Measurements from ENCODE around the gene DTNB.

Gene DTNB

DNA sequence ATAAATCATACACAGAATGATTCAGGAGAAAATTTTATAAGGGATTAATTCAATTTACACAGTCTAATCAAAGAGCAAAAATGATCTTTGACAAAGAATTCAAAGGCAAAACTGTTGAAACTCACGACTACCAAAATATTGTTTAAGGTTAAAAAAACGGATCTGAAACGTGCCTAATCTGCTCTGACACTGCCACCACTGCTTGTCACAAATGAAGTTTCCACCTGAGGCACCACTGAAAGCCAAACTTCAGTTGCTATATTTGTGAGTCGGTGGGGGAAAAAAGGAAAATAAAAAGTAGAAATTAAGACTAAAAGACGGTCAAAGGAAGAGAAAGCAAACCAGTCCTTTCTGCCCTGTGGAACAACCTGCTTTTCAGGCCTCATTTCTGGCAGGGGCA is 191.0 kb downstream of the DTNB start:
- no peaks in the 10 kb centered on the region for H3K9me3 ChIP-seq (ENCODE audit: severe bottlenecking)
- H3K27me3 ChIP-seq (ENCODE audit: insufficient read depth, low read depth, severe bottlenecking) = no peaks in the 10 kb centered on the region
- H3K4me3 ChIP-seq (ENCODE audit: low read depth, low read length) = no peak overlapping the region
- H3K27ac ChIP-seq = no peak overlapping the region
- DNase-seq = no peak
- H3K36me3 ChIP-seq = no peaks in the 10 kb centered on the region
- TF ChIP-seq, protein P1, sequence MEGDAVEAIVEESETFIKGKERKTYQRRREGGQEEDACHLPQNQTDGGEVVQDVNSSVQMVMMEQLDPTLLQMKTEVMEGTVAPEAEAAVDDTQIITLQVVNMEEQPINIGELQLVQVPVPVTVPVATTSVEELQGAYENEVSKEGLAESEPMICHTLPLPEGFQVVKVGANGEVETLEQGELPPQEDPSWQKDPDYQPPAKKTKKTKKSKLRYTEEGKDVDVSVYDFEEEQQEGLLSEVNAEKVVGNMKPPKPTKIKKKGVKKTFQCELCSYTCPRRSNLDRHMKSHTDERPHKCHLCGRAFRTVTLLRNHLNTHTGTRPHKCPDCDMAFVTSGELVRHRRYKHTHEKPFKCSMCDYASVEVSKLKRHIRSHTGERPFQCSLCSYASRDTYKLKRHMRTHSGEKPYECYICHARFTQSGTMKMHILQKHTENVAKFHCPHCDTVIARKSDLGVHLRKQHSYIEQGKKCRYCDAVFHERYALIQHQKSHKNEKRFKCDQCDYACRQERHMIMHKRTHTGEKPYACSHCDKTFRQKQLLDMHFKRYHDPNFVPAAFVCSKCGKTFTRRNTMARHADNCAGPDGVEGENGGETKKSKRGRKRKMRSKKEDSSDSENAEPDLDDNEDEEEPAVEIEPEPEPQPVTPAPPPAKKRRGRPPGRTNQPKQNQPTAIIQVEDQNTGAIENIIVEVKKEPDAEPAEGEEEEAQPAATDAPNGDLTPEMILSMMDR (IDR thresholded peaks at IDR 0.05; ENCODE audit: low read depth, low read length) = no peak

DNA sequence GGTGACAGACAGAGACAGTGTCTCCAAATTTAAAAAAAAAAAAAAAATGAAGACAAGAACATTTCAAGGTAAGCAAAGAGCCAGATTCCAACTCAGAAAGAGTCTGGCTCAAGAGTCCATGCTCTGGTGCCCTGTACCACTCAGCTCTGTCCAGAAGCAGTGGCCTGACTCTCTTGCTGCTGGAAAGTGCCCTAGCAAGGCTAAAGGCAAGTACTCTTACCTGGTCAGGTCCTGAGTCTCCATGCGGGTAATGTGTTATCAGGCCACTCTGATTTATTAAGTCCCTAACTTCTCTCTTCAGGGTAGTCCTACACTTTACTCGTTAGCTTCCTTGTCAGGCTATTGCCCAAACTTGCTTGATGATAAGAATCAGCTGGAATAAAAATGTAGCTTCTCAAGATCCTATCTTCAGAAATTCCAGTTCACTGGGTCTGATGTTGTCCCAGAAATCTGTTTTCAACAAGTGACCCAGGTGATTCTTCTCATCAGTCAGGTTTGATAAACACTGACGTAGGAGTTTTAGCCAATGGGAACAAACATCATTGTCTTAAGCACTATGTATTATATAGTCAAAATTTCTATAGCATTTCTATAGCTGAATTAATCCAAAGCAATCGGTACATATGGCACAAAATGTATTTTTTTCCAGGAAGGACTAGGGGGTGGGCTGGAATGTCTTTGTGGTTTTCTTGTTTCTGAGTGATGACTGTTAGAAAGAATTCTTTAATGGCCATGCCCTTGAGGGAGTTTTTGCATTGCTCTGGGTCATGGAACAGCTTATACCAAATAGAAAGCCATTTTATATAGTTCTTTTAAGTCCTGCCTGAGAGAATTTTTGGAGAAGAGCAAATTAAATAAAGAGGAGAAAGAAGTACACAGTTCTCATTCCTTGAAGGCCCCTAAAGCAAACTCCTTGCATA is 191.7 kb downstream of the DTNB start:
- H3K9me3 ChIP-seq (ENCODE audit: severe bottlenecking) = no peaks in the 10 kb centered on the region
- H3K36me3 ChIP-seq = no peaks in the 10 kb centered on the region
- no peaks in the 10 kb centered on the region for H3K27me3 ChIP-seq (ENCODE audit: insufficient read depth, low read depth, severe bottlenecking)
- H3K4me3 ChIP-seq (ENCODE audit: low read depth, low read length) = no peak overlapping the region
- H3K27ac ChIP-seq = no peak overlapping the region
- TF ChIP-seq, protein P1 (IDR thresholded peaks at IDR 0.05; ENCODE audit: low read depth, low read length) = no peak
- DNase-seq = no peak

DNA sequence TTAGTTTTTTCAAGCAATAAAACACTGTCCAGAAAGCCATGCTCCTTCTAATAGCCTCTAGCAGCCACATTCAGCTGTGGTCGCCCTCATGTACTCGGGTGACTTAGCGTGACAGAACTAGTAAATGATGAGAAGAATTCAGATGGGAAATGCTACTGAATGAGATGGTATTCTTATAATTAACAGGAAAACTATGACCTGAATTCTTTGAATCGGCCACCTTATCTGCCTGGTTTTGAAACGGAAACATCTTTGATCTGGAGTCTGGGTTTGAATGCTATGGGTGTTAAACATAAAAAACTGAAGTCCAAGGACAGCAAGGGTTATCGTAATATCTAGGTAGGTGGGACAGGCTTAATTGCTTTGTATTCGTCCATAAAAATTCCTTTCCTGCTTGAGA is 192.8 kb downstream of the DTNB start:
- no peaks in the 10 kb centered on the region for H3K36me3 ChIP-seq
- no peak for DNase-seq
- TF ChIP-seq, protein P1 (IDR thresholded peaks at IDR 0.05; ENCODE audit: low read depth, low read length) = no peak
- no peaks in the 10 kb centered on the region for H3K27me3 ChIP-seq (ENCODE audit: insufficient read depth, low read depth, severe bottlenecking)
- peaks cover 2% of the 10 kb centered on the region for H3K9me3 ChIP-seq (ENCODE audit: severe bottlenecking)
- H3K27ac ChIP-seq = no peak overlapping the region
- no peak overlapping the region for H3K4me3 ChIP-seq (ENCODE audit: low read depth, low read length)

DNA sequence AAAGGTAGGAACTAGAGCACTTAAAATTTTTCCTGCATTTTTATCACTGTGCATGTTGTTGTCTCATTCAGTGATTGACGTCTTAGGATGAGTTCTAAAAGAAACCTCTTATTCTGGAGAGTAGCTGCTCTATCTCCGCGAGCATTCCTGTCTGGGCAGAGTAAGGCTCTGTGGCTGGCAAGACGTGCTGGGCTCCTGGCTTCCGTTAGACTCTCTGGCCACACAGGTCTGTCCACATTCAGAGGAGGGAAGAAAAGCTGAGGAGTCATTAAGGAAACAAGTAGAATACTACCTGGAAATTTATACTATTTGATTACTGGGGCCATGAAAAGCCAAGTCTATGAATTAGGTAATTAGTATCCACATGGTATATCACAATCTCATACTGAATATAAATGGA is 193.6 kb downstream of the DTNB start:
- Histone ChIP-seq H3K4me3 (ENCODE audit: low read depth, low read length) (no peak overlapping the region), H3K36me3 (no peaks in the 10 kb centered on the region), H3K27me3 (ENCODE audit: insufficient read depth, low read depth, severe bottlenecking) (no peaks in the 10 kb centered on the region), H3K27ac (no peak overlapping the region), H3K9me3 (ENCODE audit: severe bottlenecking) (peaks cover 5% of the 10 kb centered on the region)
- TF ChIP-seq, protein P1 (IDR thresholded peaks at IDR 0.05; ENCODE audit: low read depth, low read length) = no peak
- no peak for DNase-seq

DNA sequence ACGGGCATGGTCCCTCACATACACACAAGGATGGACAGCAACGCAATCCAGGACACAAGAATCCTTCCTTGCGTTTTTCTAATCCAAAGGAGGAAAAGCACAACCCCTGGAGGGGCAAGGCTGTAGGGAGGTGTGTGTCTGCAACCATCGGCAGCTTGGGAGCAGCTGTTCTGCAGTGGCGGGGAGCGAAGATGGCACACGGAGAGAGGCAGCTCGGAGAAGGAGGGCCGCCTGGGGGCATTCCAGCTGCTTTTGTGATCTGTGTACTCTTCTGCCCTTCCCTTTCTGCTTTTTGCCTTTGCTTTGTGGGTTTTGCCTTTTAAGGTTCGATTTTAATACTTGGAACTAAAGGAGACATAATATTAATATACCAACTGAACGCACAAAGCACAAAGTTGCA is 194.6 kb downstream of the DTNB start:
- H3K27ac ChIP-seq = no peak overlapping the region
- TF ChIP-seq, protein P1 (IDR thresholded peaks at IDR 0.05; ENCODE audit: low read depth, low read length) = no peak
- H3K4me3 ChIP-seq (ENCODE audit: low read depth, low read length) = no peak overlapping the region
- no peak for DNase-seq
- H3K27me3 ChIP-seq (ENCODE audit: insufficient read depth, low read depth, severe bottlenecking) = no peaks in the 10 kb centered on the region
- no peaks in the 10 kb centered on the region for H3K36me3 ChIP-seq
- peaks cover 5% of the 10 kb centered on the region for H3K9me3 ChIP-seq (ENCODE audit: severe bottlenecking)
